Measurements from ENCODE around the gene OR11H1. TPM values are rescaled to one million over a fixed set of nuclear protein-coding genes. Genes with fewer than 3 reads are reported as not detected.

OR11H1 gene, protein sequence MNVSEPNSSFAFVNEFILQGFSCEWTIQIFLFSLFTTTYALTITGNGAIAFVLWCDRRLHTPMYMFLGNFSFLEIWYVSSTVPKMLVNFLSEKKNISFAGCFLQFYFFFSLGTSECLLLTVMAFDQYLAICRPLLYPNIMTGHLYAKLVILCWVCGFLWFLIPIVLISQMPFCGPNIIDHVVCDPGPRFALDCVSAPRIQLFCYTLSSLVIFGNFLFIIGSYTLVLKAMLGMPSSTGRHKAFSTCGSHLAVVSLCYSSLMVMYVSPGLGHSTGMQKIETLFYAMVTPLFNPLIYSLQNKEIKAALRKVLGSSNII
- not detected in 2 replicates for total RNA-seq

DNA sequence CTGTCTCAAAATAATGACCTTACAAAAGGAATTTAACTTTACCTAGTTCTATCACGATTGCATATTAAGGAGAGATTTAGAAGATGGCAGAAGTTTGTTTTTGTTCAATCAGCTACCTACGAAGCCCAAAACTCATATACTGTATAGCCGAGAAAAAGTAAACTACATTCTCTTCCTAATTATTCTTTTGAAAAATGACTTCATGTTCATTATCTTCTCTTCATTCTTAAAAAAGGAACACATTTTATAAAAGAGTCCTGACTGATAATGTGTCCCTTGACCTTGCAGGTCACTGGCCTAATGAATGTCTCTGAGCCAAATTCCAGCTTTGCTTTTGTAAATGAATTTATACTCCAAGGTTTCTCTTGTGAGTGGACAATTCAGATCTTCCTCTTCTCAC, at the start of gene OR11H1:
OR11H1 (plus strand) TSS at position 301 of the 400 bp plus-strand sequence; CDS start at position 301, 0 bp downstream.

Other genes with a start within 250 kb of the OR11H1 start
- gene POTEH, start 161.8 kb downstream of the OR11H1 start, total RNA-seq, result not detected in 2 replicates